Endothelial cell of umbilical vein (primary cell): Measurements from ENCODE around the gene PRKAG2. TPM values are rescaled to one million over a fixed set of nuclear protein-coding genes. Genes with fewer than 3 reads are reported as not detected.

Source experiments
- BruUV-seq: library from RNA; stranded (reverse); fragments of 400-500 nt; replicated peaks from 2 replicates; lab custom pipeline; 2021; lab: Mats Ljungman, UMichigan
- CTCF ChIA-PET: fragments of 300-600, 350-600 bp; sonication (Branson Sonifier 250); formaldehyde crosslinking; loops from one replicate; lab custom pipeline; 2021; ENCODE audit warnings: antibody characterized with exemption, inconsistent platforms; lab: Charles Lee
- POLR2A ChIA-PET: fragments of 300-600, 350-600 bp; sonication (Branson Sonifier 250); formaldehyde crosslinking; loops from one replicate; lab custom pipeline; 2021; ENCODE audit warnings: antibody characterized with exemption, inconsistent platforms; lab: Charles Lee
- DNase-seq: peaks from one replicate; pipeline ENCODE4 v3.0.0-alpha.2; 2011; ENCODE audit warnings: low read depth, low spot score
- FAIRE-seq: peaks from 2 replicates; lab custom pipeline; 2011; peaks lifted over from hg19 to GRCh38; lab: Jason Lieb, UNC
- H2AFZ ChIP-seq: 2 replicates; pipeline ENCODE4 v1.6.0; 2012; ENCODE audit warnings: low read depth, low read length, control low read depth, inconsistent platforms
- H3K27ac ChIP-seq: 2 replicates; pipeline ENCODE4 v1.5.1; 2011; ENCODE audit warnings: low read depth, mild to moderate bottlenecking, control low read depth, low read length, moderate library complexity; ENCODE audit not compliant: insufficient read depth
- H3K27me3 ChIP-seq, 2 experiments: 2 replicates each; pipeline versions ENCODE4 v1.6.0 to v1.6.1; 2011; ENCODE audit warnings: low read length in 2 of 2, mixed read lengths in 1 of 2; ENCODE audit not compliant: control insufficient read depth in 2 of 2, insufficient read depth in 2 of 2
- H3K36me3 ChIP-seq, 2 experiments: 2 replicates in 1 of 2; 3 replicates in 1 of 2; pipeline ENCODE4 v1.5.1; 2011; ENCODE audit warnings: low read length in 2 of 2, mild to moderate bottlenecking in 1 of 2, moderate library complexity in 1 of 2; ENCODE audit not compliant: control insufficient read depth in 2 of 2, insufficient read depth in 2 of 2; ENCODE audit errors: extremely low read depth in 1 of 2
- H3K4me1 ChIP-seq: 3 replicates; pipeline ENCODE4 v1.5.1; 2011; ENCODE audit warnings: mild to moderate bottlenecking, low read length; ENCODE audit not compliant: control insufficient read depth, insufficient read depth; ENCODE audit errors: extremely low read depth
- H3K4me2 ChIP-seq: 2 replicates; pipeline ENCODE4 v1.6.1; 2011; ENCODE audit warnings: low read length, control low read depth, mixed read lengths; ENCODE audit not compliant: insufficient read depth
- H3K4me3 ChIP-seq, 3 experiments: fragments of 200-600 bp in 1 of 3; sonication (generic), shearing (Covaris generic) in 1 of 3; replicated peaks in 1 of 3; 2 replicates each; pipeline ENCODE4 v1.5.1; 2011 to 2016; ENCODE audit warnings: control low read depth in 3 of 3, low read length in 3 of 3, mild to moderate bottlenecking in 2 of 3, inconsistent platforms in 1 of 3, low read depth in 1 of 3, moderate library complexity in 1 of 3; ENCODE audit not compliant: insufficient read depth in 1 of 3
- H3K79me2 ChIP-seq: 2 replicates; pipeline ENCODE4 v1.6.0; 2012; ENCODE audit warnings: low read length, inconsistent platforms; ENCODE audit not compliant: control insufficient read depth, insufficient read depth
- H3K9ac ChIP-seq: replicated peaks from 2 replicates; pipeline ENCODE3; 2011; ENCODE audit warnings: low read length, control low read depth; ENCODE audit not compliant: insufficient read depth; ENCODE audit errors: extremely low read depth
- H3K9me1 ChIP-seq: replicated peaks from 3 replicates; pipeline ENCODE4 v1.6.0; 2011; ENCODE audit warnings: mild to moderate bottlenecking, low read length; ENCODE audit not compliant: control insufficient read depth, insufficient read depth; ENCODE audit errors: extremely low read depth
- H3K9me3 ChIP-seq: replicated peaks from 2 replicates; pipeline ENCODE4 v1.5.1; 2012; ENCODE audit warnings: low read length, inconsistent platforms; ENCODE audit not compliant: control insufficient read depth, insufficient read depth
- H4K20me1 ChIP-seq: replicated peaks from 2 replicates; pipeline ENCODE3; 2011; ENCODE audit warnings: mild to moderate bottlenecking, low read length; ENCODE audit not compliant: control insufficient read depth, insufficient read depth; ENCODE audit errors: extremely low read depth
- CTCF ChIP-seq, 2 donors: IDR thresholded peaks; 1 replicate in 1 of 2; 2 replicates in 1 of 2; pipeline ENCODE4 v1.5.1; 2011; ENCODE audit warnings: low read length in 2 of 2, mild to moderate bottlenecking in 2 of 2, moderate library complexity in 2 of 2, control low read depth in 1 of 2, inconsistent platforms in 1 of 2, low read depth in 1 of 2; ENCODE audit not compliant: insufficient read depth in 1 of 2; ENCODE audit errors: extremely low read depth in 1 of 2
- EZH2 ChIP-seq: IDR thresholded peaks from 2 replicates; pipeline ENCODE4 v1.6.1; 2012; ENCODE audit warnings: borderline replicate concordance, low read depth, mild to moderate bottlenecking, moderate library complexity, low read length, inconsistent platforms; ENCODE audit not compliant: severe bottlenecking
- FOS ChIP-seq: IDR thresholded peaks from 2 replicates; pipeline ENCODE4 v1.6.1; 2011; ENCODE audit warnings: mild to moderate bottlenecking, low read length, moderate library complexity, borderline replicate concordance; ENCODE audit not compliant: insufficient read depth
- GATA2 ChIP-seq: IDR thresholded peaks from 2 replicates; pipeline ENCODE4 v1.7.0; 2011; ENCODE audit warnings: low read depth, mild to moderate bottlenecking, moderate library complexity, mixed read lengths, low read length; ENCODE audit not compliant: insufficient read length, insufficient read depth
- JUN ChIP-seq: IDR thresholded peaks from 2 replicates; pipeline ENCODE4 v1.6.1; 2011; ENCODE audit warnings: borderline replicate concordance, low read depth; ENCODE audit not compliant: insufficient read length, insufficient read depth
- MAX ChIP-seq: IDR thresholded peaks from 2 replicates; pipeline ENCODE4 v1.6.1; 2011; ENCODE audit not compliant: insufficient read depth, insufficient read length
- MYC ChIP-seq: IDR thresholded peaks from one replicate; pipeline ENCODE4 v1.6.1; 2011; ENCODE audit warnings: mild to moderate bottlenecking, low read depth, low read length
- POLR2A ChIP-seq: IDR thresholded peaks from 2 replicates; pipeline ENCODE4 v1.6.1; 2012; ENCODE audit warnings: low read depth, mild to moderate bottlenecking, control low read depth, low read length
- POLR2AphosphoS5 ChIP-seq: IDR thresholded peaks from 2 replicates; pipeline ENCODE4 v1.6.1; 2012; ENCODE audit warnings: low read depth, mild to moderate bottlenecking, control low read depth, low read length, moderate library complexity; ENCODE audit not compliant: insufficient read depth
- dilution Hi-C: fragments of 300-500 bp; cut with MboI; formaldehyde crosslinking; loops from one replicate; pipeline ENCODE4 v1.15.0; 2019; ENCODE audit warnings: low sequenced_read_pairs; ENCODE audit not compliant: extremely low pct_ligation_motif_present
- intact Hi-C: fragments of 100-400 bp; cut with micrococcal nuclease; formaldehyde crosslinking; loops from one replicate; pipeline ENCODE4 v1.10.0; 2022
- polyA plus RNA-seq, 4 experiments: library from polyadenylated mRNA; depleted of rRNA in 3 of 4; stranded (reverse) in 3 of 4; unstranded in 1 of 4; fragments of >200 nt; gene quantifications; 2 replicates each; pipeline versions ENCODE4 v1.2.1 to v1.2.3, GENCODE V29; 2011 to 2012; ENCODE audit warnings: missing spikeins in 1 of 4
- total RNA-seq: library from RNA; stranded (reverse); gene quantifications from 2 replicates; pipeline ENCODE4 v1.2.3, GENCODE V29; 2021

The PRKAG2 gene
- total and polyA plus RNA-seq, 2 donors (not counting 3 experiments of a cell fraction or from before 2014, with no cell fraction given), result 19.3 to 51.5 TPM

- intact Hi-C loops, result no loop called here
- no peak overlapping the region for H3K27ac ChIP-seq
- H3K9ac ChIP-seq, result no peak overlapping the region
- H2AFZ ChIP-seq, result no peak overlapping the region
- CTCF ChIA-PET, result no interaction called here
- dilution Hi-C loops, result no loop called here
- no peak overlapping the region for H3K4me3 ChIP-seq
- no peaks in the 10 kb centered on the region for H3K27me3 ChIP-seq
- H3K9me1 ChIP-seq, result no peaks in the 10 kb centered on the region
- TF ChIP-seq POLR2AphosphoS5 (no peak), MYC (no peak), POLR2A (no peak), CTCF (IDR thresholded peaks at IDR 0.05; ENCODE audit: extremely low read depth in 1 of 2, insufficient read depth in 1 of 2, low read depth in 1 of 2, low read length in 2 of 2) (no peak), EZH2 (no peak), JUN (no peak), MAX (no peak), FOS (no peak), GATA2 (no peak)
- H3K36me3 ChIP-seq, result no peaks in the 10 kb centered on the region
- no peaks in the 10 kb centered on the region for H4K20me1 ChIP-seq
- POLR2A ChIA-PET, result no interaction called here
- no peak overlapping the region for H3K4me2 ChIP-seq
- DNase-seq, result no peak
- no peak for FAIRE-seq
- BruUV-seq, result no TSS peak
- H3K79me2 ChIP-seq, result no peaks in the 10 kb centered on the region
- no peaks in the 10 kb centered on the region for H3K9me3 ChIP-seq
- no peaks in the 10 kb centered on the region for H3K4me1 ChIP-seq
Measured at GRCh38 chr7:151710121-151710640, 166.7 kb downstream of the PRKAG2 start.
